GM18498 (cell line): ENCODE results near the gene CEPT1.

Experiments used
- ATAC-seq: cut with Tn5 transposase; IDR thresholded peaks from one replicate; pipeline ENCODE4 v1.9.1; 2021; ENCODE audit warnings: mild to moderate bottlenecking, moderate library complexity; ENCODE audit not compliant: unreplicated experiment

The CEPT1 gene

DNA sequence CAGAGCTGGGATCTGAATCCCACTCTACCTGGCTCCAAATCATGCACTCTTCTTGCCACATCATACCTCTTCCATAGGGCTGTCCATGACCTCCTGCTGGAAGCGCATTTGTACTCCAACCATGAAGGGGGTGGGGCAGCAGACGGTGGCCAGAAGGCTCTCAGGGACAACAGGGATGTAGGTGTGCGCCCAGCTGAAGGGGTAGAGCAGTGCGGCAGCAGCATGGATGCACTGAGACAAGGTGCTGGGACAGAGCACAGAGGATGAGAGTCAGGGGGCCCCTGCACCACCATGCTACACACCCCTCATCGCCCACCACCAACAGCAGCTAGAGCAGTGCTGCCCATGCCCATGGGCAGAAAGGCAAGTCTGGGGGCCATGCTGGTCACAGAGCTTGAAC, 52.1 kb downstream of the CEPT1 start:
- no peak for ATAC-seq

DNA sequence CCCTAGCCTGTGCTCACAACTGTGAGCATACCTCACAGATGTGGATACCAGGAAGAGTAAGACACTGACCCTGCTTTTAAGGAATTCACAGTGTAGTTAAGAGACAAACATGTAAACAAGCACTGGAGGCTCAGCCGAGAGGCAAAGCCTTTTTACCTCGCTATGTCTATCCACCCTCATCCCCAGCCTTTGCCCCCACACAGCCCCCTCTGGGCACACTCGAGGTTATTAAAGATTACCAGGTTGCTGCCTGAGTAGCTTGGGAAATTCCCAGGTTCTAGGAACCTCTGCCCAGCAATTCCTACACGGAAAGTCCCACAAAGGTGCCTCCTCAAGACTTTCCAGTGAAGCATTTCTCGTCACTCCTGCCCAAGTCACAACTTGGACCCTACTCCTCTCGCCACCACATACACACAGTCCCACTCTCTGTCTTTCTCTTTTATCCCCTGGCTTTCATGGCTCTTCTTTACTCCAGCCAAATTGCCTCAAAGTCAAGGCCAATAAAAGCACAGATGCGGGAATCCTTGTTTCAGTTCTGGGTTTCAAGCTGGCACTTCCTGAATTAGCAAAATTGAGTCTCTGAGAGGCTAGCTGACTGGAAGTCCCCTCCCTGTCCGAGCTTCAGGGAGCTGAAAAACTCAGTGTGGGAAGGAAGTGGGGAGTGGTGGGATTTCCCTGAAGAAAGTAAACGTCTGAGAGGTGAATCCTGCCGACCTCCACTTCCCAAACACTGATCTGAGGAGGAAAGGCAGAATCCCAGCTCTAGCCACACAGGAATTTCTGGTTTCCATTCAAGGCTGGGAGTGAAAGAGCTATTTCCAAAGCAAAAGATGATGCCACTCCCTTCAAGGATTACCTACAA, 52.9 kb downstream of the CEPT1 start:
- ATAC-seq = no peak

DNA sequence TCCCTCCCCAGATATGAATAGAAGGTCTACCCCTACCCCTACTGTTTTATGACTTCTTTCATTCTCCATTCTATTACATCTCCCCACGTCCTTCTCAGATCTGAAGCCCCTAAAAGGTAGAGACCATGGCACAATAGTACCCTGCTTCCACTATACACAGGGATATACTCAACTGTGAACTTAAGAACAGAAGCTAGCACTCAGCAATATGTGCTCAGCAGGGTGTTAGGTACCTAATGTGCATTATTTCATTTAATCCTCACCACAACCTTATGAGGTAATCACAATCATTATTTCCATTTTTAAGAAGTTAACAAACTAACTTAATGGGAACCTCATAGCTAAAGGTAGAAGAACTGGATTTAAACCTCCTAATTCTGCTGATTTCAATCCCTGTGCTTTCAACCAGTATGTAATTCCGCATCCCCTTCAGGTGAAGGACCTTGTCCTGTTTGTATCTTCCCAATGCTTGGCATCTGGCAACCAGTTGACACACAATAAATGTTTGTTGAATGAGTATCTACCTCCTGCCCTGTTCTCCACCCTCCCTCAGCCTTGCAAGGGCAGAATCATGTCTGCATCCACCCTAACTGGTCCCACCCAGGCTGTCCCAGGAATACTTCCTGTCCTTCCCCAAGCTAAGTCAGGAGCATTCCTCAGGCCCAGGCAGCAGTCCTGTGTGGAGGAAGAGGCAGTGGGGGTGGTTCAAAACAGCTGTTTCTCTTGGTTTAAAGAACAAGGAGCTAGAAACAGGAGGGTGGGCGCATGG, 53.9 kb downstream of the CEPT1 start:
- no peak for ATAC-seq

DNA sequence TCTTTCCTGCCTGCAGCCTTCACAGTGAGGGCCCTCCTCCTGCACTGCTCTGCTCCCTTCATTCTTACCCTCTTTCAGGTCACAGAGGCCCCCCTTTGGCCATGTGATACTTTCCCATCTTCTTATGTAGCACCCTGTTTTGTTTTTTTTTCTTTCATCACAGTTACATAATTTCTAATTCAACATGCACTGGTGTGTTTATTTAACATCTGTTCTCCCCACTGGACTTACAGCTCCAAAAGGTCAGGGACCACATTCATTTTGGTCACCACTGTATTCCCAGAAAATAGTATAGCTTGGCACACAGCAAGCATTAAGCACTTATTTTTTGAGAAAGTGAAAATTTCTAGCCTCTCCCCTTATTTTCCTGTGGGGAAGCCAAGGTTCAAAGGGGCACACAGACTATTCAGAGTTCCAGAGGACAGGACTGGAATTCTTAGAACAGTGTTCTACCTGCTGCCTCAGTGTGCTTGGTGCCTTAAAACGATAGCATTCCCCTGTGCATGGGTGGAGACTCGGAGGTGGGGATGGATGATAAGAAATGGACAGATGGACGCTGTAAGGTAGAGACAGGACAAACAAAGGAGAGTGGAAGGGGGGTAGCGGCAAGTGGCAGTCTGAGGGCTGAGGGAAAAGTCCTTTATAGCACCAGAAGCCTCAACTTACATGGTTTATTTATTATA, 55.1 kb downstream of the CEPT1 start:
- ATAC-seq = no peak

DNA sequence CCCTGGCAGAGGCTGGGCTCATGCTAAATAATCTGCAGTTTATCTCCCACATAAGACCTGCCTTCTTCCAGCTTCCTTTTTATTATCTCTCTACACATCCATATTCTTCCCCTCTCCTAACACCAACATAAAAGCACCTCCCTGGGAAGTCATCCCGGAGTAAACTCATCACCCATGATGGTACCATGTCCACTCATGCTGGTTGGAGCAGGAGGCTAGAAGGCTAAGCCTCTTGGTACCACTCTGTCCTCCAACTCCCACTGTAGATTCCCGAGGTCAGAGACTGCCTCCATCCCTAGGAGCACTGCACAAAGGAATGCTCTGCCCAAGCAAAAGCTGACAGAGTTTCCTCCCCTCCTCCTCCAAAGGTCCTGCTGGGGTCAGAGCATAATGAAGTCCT, 56.2 kb downstream of the CEPT1 start:
- no peak for ATAC-seq

DNA sequence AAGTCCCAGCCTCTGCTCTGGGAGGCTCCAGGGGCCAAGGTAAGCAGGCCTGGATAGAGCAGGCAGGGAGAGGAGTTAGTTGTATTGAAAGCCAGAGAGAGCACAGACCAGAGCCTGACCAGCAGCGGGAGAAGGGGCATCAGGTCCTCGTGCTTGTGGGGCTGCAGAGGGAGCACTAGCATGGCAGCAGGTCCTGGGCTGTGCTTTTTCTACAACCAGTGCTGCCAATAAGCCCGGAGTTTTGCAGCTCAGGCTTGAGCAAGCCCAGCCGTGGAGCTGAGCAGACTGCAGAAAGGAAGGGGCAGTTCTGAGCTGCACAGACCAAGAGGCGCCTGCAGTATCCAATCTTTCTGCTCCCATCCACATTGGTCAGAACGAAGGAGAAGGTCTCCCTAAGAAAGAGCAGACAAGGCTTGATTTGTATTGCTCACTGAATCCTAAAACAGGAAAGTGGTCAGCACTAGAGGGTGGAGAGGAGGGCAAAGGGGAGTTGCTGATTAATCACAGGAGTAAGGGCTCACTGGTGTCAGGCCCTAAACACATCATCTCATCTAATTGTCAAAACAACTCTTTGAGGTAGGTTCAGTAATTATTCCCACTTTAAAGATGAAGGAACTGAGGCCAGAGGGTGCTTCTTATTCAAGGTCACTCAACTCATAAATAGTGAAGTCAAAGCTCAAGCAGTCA, 57.7 kb downstream of the CEPT1 start:
- ATAC-seq = no peak

DNA sequence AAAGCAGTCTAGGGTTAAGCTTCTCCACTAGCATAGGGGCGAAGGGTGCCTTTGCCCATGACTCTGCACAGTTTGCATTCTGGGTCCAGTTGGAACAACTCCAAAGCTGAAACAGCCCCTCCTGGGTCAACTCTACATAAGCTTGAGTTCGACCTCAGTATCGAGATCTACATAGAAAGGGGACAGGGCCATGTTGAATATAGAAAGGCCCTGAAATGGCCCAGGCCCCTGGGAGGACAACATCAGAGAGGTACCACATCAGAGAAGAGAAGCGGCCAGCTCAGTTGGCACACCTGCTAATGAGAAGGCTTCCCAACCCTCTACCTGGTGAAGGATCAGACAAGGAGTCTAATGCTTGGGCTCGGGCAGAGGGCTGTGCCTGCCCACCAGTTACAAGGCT, 58.8 kb downstream of the CEPT1 start:
- ATAC-seq = no peak

DNA sequence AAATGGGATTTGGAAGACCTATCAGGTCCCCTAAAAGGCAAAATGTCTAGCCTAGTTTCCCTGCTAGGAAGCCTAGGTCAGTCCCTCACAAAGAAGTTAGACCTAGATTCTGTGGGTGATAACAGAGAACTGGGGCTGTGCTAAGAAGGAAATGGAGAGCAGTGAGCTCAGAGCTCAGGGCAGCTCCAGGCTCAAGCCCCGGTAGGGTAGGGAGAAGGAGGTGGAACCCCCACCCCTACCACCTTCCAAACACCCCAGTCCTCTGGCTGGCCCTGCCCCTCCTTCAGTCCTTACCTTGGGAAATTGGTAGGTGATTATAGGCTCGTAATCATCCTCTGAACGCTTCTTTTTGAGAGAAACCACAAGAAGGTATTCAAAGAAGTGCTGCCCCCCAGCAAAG, 59.3 kb downstream of the CEPT1 start:
- no peak for ATAC-seq

DNA sequence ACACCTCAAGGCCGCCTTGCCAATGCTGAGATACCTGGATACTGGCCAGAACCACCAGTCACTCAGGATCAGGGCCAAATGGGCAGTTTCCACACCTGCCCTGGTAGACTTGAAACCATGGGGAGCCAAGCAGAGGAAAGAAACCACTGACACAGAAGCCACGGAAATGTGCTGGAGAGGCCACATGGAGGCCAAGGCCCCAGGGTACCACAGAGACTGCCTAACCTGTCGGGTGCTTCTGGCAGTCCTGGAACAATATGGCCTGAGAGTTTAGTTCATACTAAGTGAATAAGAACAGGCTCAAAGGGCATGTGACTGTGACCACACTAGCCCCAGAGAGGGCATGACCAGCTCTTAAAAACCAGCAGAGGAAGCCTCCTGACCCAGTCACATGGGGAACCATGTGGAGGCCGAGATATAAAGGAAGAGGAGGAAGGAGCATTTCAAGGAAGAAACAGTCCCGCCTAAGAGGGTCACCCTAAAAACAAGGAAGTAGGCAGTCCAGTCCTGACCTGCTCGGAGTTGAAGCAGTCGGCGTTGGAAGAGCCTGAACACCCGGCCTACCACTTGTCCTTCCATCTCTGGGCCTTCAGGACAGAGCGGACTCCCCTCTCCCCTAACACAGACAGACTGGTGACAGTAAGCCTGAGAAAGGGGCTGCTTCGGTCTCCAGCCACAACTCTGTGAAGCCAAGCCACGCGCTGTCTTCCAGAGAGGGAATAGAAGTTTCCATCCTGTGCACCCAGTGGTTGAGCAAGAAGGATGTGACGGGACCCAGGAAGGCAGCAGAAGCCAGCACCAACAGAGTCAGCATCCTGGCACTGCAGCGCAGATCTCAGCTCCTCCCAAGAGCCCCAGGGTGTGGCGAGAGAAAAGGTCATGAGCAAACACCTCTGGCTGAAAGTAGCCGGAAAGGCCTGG, 60.1 kb downstream of the CEPT1 start, which contains the start of gene DENND2D:
DENND2D (minus strand) TSS at position 766 of the 921 bp plus-strand sequence; CDS start at position 579, 187 bp downstream.
- no peak for ATAC-seq

DNA sequence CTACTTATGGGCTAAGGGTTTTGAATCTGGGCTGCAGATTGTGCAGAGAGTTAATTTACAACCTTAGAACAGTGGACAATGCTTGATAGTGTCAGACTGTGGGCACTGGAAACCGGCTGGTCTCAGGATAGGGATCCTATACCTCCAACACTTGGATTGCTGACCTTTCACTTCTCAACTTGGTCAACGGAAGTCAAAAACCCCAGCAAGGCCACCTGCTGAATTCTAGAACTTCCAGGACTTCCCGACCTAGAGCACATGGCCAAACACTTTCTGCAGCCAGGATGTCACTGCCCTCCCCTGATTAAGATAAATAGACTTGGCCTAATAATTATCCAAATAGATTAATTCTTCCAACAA, 60.8 kb downstream of the CEPT1 start:
- ATAC-seq = no peak

DNA sequence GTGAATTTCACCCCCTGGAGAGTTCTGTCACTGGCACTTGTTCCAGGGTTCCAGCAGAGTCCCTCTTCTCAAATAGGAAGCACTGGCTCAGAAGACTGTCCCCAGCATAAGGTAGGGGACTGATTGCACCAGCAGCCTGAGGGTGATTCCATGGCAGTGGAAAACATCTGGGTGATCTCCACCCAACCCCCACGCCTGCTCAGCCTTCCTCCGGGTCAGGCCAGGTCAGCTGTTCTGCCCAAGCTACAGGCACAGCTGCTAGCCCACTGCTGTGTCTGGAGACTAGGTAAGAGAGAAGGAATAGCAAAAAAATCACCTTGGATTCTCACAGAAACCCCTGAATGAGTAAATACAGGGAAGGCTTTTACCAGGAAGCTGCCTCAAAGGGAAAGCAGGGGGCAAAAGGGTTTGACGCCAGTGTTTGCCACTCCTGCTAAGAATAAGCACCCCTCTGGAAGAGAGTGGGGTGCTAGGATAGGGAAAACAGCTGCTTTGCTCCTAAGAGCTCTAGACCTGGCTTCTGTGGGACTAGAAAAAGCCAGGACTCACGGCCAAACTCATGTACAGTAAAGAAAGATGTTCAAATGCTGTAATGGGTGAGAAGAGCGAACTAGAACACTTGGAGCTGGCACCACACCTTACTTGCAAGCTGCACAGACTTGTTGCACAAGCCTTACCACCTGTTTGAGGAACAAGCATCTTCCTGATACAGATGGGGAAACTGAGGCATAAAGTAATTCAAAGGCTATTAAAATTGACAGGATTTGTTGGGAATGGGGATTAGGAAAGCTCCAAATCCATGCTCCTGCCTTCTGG, 61.5 kb downstream of the CEPT1 start:
- ATAC-seq = no peak

DNA sequence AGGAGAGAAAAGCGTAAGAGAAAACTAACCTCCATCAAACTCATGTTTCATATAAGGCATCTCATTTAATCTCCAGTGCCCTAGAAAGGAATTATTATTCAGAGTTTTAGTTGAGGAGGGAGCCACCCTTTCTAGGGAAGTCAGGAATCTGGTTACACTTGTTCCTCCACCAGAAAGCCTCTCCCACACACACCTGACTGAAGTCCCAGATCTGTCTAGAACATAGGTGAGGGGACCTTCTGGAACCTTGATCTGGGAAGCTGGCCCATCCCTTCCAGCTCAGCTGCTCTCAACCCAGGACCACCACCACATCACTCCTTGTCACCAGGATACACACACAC, 62.3 kb downstream of the CEPT1 start:
- no peak for ATAC-seq

DNA sequence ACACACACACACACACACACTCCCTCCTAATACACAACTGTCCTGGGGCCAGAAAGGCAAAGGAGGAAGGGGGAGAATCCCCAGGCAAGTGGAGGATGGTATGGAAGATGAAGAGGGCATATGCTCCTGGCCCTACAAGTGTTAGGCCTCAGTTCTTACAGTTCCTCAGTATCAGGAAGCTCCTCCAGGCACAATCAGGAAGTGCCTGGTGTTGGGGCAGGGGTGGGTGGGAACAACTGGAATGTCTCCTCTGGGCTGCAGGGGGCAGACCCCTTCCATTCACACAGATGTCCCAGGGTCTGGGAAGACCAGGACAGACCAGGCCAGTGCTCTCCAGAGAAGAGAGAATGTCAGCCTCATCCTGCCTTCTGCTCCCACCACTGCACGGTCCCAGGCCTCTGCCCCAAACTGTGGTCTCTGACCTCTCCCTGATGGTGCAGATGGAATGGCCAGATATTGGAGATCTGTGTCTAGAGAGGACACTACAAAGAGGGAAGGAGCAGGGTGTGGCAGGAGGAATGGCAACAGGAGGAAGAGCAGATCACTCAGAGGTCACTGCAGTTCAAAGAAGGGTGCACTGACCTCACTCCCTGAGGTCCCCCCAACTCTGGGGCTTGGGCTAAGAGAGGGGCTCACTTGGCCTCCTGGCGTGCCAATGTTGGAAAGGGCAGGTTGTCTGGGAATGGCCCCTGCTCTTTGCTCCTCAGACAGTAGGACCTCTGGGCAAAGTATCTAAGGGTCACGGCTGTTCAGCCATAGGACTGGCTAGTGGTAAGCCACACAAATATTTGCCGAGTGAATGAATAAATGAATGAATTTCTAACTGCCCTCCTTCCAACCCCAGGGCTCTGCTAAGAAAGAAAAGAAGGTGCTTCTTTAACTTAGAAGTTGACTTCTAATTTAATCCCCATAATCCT, 62.9 kb downstream of the CEPT1 start:
- ATAC-seq = no peak

DNA sequence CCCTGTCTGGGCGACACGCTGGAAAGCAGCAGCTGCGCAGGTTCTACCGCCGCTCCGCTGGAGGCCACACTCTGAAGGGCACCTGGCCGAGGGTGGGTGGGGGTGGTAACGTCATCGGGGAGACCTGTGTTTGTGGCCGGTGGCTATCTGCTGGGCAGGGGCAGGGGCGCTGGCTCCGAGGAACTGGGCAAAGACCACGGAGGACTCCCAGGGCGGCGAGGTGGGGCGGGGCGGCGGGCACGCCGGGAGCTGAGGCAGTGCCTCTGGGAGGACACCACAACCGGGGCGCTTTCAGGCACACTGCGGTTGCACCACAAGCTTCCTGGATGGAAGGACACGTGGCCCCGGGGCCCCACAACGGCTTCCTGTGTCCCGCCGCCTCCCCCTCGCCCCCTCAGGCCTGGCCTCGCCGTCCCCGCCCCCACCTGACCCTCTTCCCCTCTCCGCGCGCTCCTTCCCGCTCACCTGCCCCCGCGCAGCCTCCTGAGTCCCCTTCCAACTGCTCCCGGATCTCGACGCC, 63.7 kb downstream of the CEPT1 start:
- peak; percentile 52 for ATAC-seq

DNA sequence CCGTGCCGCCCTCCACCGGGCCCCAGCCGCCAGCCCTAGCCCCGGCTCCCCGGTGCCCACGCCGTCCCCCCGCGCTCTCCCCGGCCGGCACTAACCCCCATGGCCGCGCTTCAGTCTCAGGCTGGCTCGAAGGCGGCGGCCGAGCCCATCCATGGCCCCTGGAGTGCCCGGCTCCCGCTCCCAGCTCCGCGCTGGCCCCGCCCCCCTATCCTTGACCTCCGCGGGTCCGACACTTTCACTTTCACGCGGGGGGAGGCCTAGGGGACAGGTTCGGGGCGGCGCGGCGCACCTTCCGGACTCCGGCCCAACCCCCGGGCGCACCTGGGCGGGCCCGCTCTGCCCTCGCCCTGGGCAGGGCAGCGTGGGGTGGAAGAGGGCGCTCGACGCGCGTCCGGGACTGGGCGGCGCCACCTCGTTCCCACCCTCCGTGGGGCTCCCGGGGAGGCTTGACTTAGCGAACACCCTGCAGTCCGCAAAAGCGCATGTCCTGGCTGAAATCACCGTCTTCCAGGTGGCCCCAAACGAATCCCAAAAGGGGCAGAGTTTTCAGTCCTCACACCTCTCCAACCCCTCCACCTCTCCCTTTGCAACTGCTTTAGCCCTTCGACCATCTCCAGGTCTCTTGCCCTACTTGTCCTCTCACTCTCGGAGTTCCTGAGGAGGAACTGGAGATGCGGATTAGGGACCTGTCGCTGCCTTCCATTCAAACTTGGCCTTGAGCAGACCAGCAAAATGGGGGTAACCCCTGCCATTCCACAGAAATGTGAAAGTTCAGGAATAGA, 64.4 kb downstream of the CEPT1 start:
- ATAC-seq = peak; percentile 82

DNA sequence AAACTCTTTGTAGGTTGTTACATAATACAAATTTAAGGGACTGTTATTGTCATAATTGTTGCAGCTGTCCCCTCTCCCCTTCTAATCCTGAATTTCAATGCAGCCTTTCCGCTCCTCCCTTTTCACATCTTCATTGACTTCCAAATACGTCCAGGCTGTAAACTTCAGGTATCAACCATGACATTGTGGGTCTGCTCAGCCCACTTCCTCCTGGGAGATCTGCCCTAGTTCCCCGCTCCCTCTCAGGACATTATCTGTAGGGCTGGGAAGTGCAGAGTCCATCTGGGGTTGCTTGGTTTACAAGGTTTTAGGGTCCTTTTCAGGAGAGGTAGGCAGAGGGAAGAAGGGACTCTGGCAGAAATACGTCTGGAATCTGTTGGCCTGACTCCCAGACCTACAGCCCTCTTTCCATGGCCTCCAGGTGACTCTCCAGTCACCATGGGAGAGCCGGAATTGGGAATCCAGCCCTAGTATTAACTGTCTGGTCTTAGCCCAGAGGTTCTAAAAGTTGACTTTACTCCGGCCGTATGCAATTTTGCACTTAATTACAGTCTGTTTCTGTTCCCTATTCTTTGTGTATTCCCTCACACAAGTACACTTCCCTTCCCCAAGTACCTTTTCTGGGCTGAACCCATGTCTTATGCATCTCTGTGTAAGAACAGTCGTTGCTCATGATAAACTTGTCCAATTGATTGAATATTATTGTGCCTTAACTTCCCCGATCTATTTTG, 65.1 kb downstream of the CEPT1 start:
- no peak for ATAC-seq

DNA sequence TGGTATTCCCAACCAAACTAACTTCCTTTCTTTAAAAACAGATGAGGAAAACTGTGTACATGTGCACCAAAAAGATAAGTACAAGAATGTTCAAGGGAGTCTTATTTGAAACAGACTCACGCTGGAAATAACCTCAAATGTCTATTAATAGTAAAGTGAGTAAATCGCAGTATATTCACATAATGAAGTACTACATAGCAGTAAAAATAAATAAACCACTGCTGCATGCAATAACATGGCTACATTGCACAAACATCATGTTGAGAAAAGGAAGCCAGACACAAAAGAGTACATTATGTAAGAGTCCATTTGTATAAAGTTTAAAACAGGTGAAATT, 65.7 kb downstream of the CEPT1 start:
- no peak for ATAC-seq
